Measurements from ENCODE around the gene CD2AP.

CD2AP gene

GRCh38 chr6:47477497-47478232, at the start of gene CD2AP:
Gene CD2AP (plus strand): TSS chr6:47477789. CDS start chr6:47478245, 456 bp downstream.
- TF ChIP-seq CTCF (conservative IDR thresholded peaks at IDR 0.05) (peak; percentile 17), ZFX (IDR thresholded peaks at IDR 0.05) (peak; percentile 64)
- H3K27ac ChIP-seq = peak within 1 kb of the TSS; percentile 84

- H3K27ac ChIP-seq = no peak overlapping the region
- no peak for TF ChIP-seq CTCF (conservative IDR thresholded peaks at IDR 0.05)
- no peak for TF ChIP-seq ZFX (IDR thresholded peaks at IDR 0.05)
Measured at GRCh38 chr6:47428288-47428687, 49.3 kb upstream of the CD2AP start.

- TF ChIP-seq ZFX (IDR thresholded peaks at IDR 0.05) (no peak), CTCF (conservative IDR thresholded peaks at IDR 0.05) (no peak)
- H3K27ac ChIP-seq = no peak overlapping the region
Measured at GRCh38 chr6:47428746-47429664, 48.6 kb upstream of the CD2AP start.

- no peak for TF ChIP-seq ZFX (IDR thresholded peaks at IDR 0.05)
- no peak for TF ChIP-seq CTCF (conservative IDR thresholded peaks at IDR 0.05)
- H3K27ac ChIP-seq = no peak overlapping the region
Measured at GRCh38 chr6:47434372-47435253, 43.0 kb upstream of the CD2AP start.

- TF ChIP-seq CTCF (conservative IDR thresholded peaks at IDR 0.05) (no peak), ZFX (IDR thresholded peaks at IDR 0.05) (no peak)
- H3K27ac ChIP-seq = no peak overlapping the region
Measured at GRCh38 chr6:47435254-47435612, 42.4 kb upstream of the CD2AP start.

- H3K27ac ChIP-seq = no peak overlapping the region
- TF ChIP-seq CTCF (conservative IDR thresholded peaks at IDR 0.05) (no peak), ZFX (IDR thresholded peaks at IDR 0.05) (no peak)
Measured at GRCh38 chr6:47437592-47437991, 40.0 kb upstream of the CD2AP start.

All from C4-2B (cell line).